Calu3 (cell line): ENCODE measurements around the gene MYO9A. TPM values are rescaled to one million over a fixed set of nuclear protein-coding genes. Genes with fewer than 3 reads are reported as not detected.
"Not testable (repeated sequence)": the region's sequence is repeated elsewhere in the genome, so short reads cannot be mapped to it uniquely, and the experiment has no call there.

ENCODE experiments used
- BruUV-seq: library from RNA; stranded (reverse); fragments of 400-500 nt; replicated peaks from 2 replicates; lab custom pipeline; 2021; lab: Mats Ljungman, UMichigan
- CTCF ChIA-PET: fragments of 300-600 bp; sonication (Branson Sonifier 250); formaldehyde crosslinking; loops from one replicate; lab custom pipeline; 2022; ENCODE audit warnings: antibody characterized with exemption; lab: Charles Lee
- DNase-seq: peaks from one replicate; pipeline ENCODE4 v3.0.0; 2022
- H3K27ac Mint-ChIP-seq: one replicate; pipeline ENCODE4 v1.8.0; 2022; ENCODE audit warnings: mixed read lengths; ENCODE audit not compliant: unreplicated experiment
- H3K27me3 Mint-ChIP-seq: one replicate; pipeline ENCODE4 v1.8.0; 2022; ENCODE audit warnings: mixed read lengths; ENCODE audit not compliant: unreplicated experiment
- H3K36me3 Mint-ChIP-seq: one replicate; pipeline ENCODE4 v1.8.0; 2022; ENCODE audit warnings: mild to moderate bottlenecking, moderate library complexity, mixed read lengths; ENCODE audit not compliant: insufficient read depth, unreplicated experiment
- H3K4me1 Mint-ChIP-seq: one replicate; pipeline ENCODE4 v1.8.0; 2022; ENCODE audit warnings: mild to moderate bottlenecking, low read depth, mixed read lengths; ENCODE audit not compliant: unreplicated experiment
- H3K4me3 Mint-ChIP-seq: one replicate; pipeline ENCODE4 v1.8.0; 2022; ENCODE audit warnings: mild to moderate bottlenecking, low read depth, moderate library complexity, mixed read lengths; ENCODE audit not compliant: unreplicated experiment
- H3K9me3 Mint-ChIP-seq: one replicate; pipeline ENCODE4 v1.8.0; 2022; ENCODE audit warnings: low read depth, mixed read lengths; ENCODE audit not compliant: unreplicated experiment
- CTCF ChIP-seq: fragments of 200-600 bp; IDR thresholded peaks from one replicate; pipeline ENCODE4 v1.8.0; 2022; ENCODE audit warnings: antibody characterized with exemption; ENCODE audit not compliant: unreplicated experiment
- intact Hi-C: fragments of 100-400 bp; cut with micrococcal nuclease; formaldehyde crosslinking; loops from one replicate; pipeline ENCODE4 v1.10.0; 2022; ENCODE audit not compliant: unreplicated experiment
- total RNA-seq: library from RNA; stranded (reverse); gene quantifications from 2 replicates; pipeline ENCODE4 v1.2.3, GENCODE V29; 2022

MYO9A gene
- total RNA-seq, 1 experiment from 2014 or later, result 32.8 TPM

GRCh38 chr15:72078887-72079286 is 39.1 kb downstream of the MYO9A start:
- no peak for TF ChIP-seq CTCF
- Mint-ChIP-seq H3K9me3 (peaks cover 5% of the 10 kb centered on the region), H3K27ac (no peak overlapping the region), H3K36me3 (no peaks in the 10 kb centered on the region), H3K4me3 (no peak overlapping the region), H3K27me3 (no peaks in the 10 kb centered on the region), H3K4me1 (no peaks in the 10 kb centered on the region)
- no peak for DNase-seq
- BruUV-seq, result no TSS peak
- intact Hi-C loops, result no loop called here
- CTCF ChIA-PET, result no interaction called here

- no peak for DNase-seq
- no peaks in the 10 kb centered on the region for H3K9me3 Mint-ChIP-seq
- CTCF ChIA-PET, result no interaction called here
- H3K27me3 Mint-ChIP-seq, result no peaks in the 10 kb centered on the region
- no peak for TF ChIP-seq CTCF
- no peak overlapping the region for H3K27ac Mint-ChIP-seq
- H3K4me1 Mint-ChIP-seq, result no peaks in the 10 kb centered on the region
- intact Hi-C loops, result no loop called here
- no TSS peak for BruUV-seq
- H3K4me3 Mint-ChIP-seq, result no peak overlapping the region
- no peaks in the 10 kb centered on the region for H3K36me3 Mint-ChIP-seq
Measured at GRCh38 chr15:72077950-72078349, 40.0 kb downstream of the MYO9A start.

- Mint-ChIP-seq H3K27me3 (no peaks in the 10 kb centered on the region), H3K27ac (no peak overlapping the region), H3K36me3 (no peaks in the 10 kb centered on the region), H3K4me3 (no peak overlapping the region), H3K4me1 (no peaks in the 10 kb centered on the region), H3K9me3 (no peaks in the 10 kb centered on the region)
- intact Hi-C loops, result no loop called here
- DNase-seq, result no peak
- TF ChIP-seq CTCF, result no peak
- no TSS peak for BruUV-seq
- CTCF ChIA-PET, result interaction anchor here (0.7 kb wide), 1 partner anchor 17 kb away, joined by 9 read pairs; no protein-coding TSS in a partner anchor
Measured at GRCh38 chr15:72074335-72075060, 43.5 kb downstream of the MYO9A start.

- H3K4me1 Mint-ChIP-seq, H3K4me3 Mint-ChIP-seq, H3K27ac Mint-ChIP-seq, DNase-seq, intact Hi-C loops, CTCF ChIA-PET, H3K9me3 Mint-ChIP-seq, H3K36me3 Mint-ChIP-seq, H3K27me3 Mint-ChIP-seq, BruUV-seq: not testable (repeated sequence)
Measured at GRCh38 chr15:72071448-72071825, 46.5 kb downstream of the MYO9A start.

- BruUV-seq, result no TSS peak
Measured at GRCh38 chr15:72070817-72071447, 47.0 kb downstream of the MYO9A start.

More at GRCh38 chr15:72070817-72071447, 47.0 kb downstream of the MYO9A start:
- no peak for DNase-seq
- TF ChIP-seq CTCF, result no peak
- no peaks in the 10 kb centered on the region for H3K36me3 Mint-ChIP-seq
- H3K9me3 Mint-ChIP-seq, result no peaks in the 10 kb centered on the region
- no peaks in the 10 kb centered on the region for H3K27me3 Mint-ChIP-seq
- no peaks in the 10 kb centered on the region for H3K4me1 Mint-ChIP-seq
- H3K27ac Mint-ChIP-seq, result no peak overlapping the region
- CTCF ChIA-PET, result interaction anchor here (0.7 kb wide), 1 partner anchor 652 kb away, joined by 3 read pairs; no protein-coding TSS in a partner anchor
- H3K4me3 Mint-ChIP-seq, result no peak overlapping the region
- intact Hi-C loops, result no loop called here
